Subcutaneous adipose tissue (tissue), 4 donors: ENCODE results near the gene PGLYRP3. TPM values are rescaled to one million over a fixed set of nuclear protein-coding genes. Genes with fewer than 3 reads are reported as not detected.

Experiments used
- total RNA-seq, 4 donors: library from RNA; depleted of rRNA; stranded (reverse); fragments of >200 nt; gene quantifications; one replicate each; pipeline ENCODE4 v1.1.0, GENCODE V29; 2016
- TF ChIP-seq, protein P1 (sequence below): fragments of 450-650 bp; IDR thresholded peaks from one replicate; pipeline ENCODE4 v1.5.1; 2016; ENCODE audit warnings: low read depth, mild to moderate bottlenecking, control low read depth, antibody characterized with exemption, moderate library complexity

PGLYRP3 gene
- total RNA-seq, 4 donors from 2014 or later = not detected

DNA sequence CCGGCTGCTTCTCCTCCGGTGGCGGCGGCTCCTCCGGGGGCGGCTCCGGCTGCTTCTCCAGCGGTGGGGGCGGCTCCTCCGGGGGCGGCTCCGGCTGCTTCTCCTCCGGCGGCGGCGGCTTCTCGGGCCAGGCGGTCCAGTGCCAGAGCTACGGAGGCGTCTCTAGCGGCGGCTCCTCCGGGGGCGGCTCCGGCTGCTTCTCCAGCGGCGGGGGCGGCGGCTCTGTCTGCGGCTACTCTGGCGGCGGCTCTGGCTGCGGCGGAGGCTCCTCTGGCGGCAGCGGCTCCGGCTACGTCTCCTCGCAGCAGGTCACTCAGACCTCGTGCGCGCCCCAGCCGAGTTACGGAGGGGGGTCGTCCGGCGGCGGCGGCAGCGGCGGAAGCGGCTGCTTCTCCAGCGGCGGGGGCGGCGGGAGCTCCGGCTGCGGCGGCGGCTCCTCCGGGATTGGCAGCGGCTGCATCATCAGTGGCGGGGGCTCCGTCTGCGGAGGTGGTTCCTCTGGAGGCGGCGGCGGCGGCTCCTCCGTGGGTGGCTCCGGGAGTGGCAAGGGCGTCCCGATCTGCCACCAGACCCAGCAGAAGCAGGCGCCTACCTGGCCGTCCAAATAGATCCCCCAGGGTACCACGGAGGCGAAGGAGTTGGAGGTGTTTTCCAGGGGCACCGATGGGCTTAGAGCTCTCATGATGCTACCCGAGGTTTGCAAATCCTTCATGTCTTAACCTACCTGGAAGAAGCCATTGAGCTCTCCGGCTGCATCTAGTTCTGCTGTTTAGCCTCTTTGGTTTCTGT lies 51.3 kb downstream of the PGLYRP3 start:
- TF ChIP-seq, protein P1, sequence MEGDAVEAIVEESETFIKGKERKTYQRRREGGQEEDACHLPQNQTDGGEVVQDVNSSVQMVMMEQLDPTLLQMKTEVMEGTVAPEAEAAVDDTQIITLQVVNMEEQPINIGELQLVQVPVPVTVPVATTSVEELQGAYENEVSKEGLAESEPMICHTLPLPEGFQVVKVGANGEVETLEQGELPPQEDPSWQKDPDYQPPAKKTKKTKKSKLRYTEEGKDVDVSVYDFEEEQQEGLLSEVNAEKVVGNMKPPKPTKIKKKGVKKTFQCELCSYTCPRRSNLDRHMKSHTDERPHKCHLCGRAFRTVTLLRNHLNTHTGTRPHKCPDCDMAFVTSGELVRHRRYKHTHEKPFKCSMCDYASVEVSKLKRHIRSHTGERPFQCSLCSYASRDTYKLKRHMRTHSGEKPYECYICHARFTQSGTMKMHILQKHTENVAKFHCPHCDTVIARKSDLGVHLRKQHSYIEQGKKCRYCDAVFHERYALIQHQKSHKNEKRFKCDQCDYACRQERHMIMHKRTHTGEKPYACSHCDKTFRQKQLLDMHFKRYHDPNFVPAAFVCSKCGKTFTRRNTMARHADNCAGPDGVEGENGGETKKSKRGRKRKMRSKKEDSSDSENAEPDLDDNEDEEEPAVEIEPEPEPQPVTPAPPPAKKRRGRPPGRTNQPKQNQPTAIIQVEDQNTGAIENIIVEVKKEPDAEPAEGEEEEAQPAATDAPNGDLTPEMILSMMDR = no peak

DNA sequence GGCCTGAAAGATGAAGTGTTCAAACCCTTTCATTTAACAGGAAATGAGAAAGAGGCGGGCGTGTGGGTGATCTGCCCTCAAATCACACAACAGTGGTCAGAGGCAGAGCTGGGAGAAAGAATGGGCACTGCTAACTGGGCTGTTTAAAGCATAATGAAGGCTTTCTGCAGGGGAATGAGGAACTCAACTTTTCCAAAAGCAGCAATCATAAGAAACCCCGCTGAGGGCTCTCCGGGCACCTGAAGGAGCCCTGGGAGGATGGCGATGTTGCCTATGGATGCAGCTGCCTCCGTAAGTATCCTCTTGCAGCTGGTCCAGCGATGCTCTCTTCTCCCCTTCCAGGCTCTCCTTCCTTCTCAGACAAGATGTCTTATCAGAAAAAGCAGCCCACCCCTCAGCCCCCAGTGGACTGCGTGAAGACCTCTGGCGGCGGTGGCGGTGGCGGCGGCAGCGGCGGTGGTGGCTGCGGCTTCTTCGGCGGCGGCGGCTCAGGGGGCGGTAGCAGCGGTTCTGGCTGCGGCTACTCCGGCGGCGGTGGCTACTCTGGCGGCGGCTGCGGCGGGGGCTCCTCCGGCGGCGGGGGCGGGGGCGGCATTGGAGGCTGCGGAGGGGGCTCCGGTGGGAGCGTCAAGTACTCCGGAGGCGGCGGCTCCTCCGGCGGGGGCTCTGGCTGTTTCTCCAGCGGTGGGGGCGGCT lies 52.0 kb downstream of the PGLYRP3 start:
- TF ChIP-seq, protein P1 = no peak

DNA sequence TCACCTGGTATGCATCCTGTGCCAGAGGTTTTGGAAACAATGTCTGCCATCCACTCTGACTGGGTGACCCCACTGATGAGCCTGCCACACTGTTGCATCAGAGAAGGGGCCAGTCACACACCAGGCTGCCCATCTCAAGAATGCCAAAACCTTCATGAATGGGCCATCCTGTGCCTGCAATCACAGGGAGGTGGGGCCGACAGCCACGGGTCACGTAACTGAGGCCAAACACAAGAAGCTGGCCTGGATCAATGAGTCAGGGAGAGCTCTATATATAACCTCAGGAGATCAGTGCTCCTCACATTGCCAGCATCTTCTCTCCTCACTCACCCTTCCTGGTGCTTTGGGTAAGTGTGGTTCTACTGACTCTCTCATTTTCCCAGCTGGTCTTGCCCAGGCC lies 53.4 kb downstream of the PGLYRP3 start, which contains the start of gene LORICRIN:
LORICRIN (plus strand) TSS at position 301 of the 400 bp plus-strand sequence. CDS start 1,263 bp downstream, outside the sequence.
- TF ChIP-seq, protein P1 = no peak

DNA sequence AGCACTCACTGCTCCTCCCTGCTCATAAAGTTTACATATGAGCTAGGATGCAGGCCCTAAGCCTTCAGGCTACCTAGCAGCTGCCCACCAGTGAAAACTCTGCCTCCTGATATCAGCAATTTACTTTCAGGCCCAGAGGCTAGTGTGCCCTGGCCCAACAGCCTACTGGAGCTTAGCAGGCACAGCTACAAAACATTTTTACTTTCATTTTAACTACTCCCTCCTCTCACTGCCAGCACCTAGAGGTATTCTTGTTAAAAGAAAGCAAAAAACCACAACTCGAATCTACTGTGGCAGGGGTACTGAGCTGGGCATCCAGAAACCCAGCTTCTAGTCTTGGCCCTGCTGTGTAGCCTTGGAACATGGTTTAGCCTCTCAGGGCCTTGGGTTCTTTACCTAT lies 59.1 kb downstream of the PGLYRP3 start:
- TF ChIP-seq, protein P1 = no peak

DNA sequence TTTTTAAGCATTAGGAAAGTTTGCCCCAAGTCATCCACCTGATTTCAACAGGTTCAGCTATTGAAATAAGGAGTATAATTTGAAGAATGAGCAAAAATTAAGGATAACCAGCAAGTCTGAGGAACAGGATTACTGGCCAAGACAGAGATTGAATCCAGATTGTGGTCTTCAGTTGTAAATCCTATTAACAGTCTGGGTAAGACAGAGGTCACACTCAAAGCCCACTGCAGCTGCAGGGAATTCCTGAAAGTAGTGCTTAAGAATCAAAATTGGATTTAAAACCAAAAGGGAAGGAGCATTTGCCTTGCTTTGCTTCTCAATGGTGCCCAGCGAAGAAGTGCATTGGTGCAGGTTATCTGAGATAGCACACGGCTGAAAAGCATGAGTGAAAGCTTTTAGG lies 59.7 kb downstream of the PGLYRP3 start:
- TF ChIP-seq, protein P1 = no peak

DNA sequence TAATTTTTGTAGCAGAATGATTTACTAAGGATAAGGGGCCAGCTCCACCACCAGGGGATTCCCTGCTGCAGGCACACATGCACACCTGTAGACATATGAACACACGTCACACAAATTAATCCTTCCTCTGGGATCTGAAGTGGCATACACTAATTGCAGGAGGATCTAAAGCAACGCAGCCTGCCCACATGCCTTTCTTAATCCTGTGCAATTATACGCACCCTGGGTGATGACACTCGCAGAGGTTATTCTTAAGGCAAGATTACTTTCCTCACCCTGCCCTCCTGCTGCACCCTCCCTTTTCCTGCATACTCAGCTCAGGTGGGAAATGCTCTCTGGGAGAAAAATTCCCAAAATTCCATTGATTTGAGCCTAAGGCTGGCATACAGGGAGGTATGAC lies 60.8 kb downstream of the PGLYRP3 start:
- TF ChIP-seq, protein P1 = no peak

DNA sequence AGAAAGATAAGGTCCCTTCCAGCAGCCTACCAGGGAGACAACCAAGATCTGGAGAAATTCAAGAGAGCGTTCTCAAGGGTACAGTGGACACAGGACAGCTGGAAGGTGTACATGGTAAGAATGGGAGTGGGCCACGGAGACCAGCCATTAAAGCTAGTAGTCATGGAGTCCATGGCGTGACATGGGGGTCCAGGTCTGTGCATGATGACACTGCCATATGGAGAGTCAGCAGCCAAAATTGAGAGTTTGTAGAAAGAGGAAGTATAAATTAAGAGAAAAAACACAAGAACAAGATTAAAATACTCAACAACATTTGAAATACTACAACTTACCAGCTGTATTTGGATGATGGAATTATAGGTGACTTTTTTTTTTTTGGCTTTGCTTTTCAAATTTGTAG lies 61.2 kb downstream of the PGLYRP3 start:
- TF ChIP-seq, protein P1 = no peak
